Measurements from ENCODE around the gene ABCC3.

The ABCC3 gene

DNA sequence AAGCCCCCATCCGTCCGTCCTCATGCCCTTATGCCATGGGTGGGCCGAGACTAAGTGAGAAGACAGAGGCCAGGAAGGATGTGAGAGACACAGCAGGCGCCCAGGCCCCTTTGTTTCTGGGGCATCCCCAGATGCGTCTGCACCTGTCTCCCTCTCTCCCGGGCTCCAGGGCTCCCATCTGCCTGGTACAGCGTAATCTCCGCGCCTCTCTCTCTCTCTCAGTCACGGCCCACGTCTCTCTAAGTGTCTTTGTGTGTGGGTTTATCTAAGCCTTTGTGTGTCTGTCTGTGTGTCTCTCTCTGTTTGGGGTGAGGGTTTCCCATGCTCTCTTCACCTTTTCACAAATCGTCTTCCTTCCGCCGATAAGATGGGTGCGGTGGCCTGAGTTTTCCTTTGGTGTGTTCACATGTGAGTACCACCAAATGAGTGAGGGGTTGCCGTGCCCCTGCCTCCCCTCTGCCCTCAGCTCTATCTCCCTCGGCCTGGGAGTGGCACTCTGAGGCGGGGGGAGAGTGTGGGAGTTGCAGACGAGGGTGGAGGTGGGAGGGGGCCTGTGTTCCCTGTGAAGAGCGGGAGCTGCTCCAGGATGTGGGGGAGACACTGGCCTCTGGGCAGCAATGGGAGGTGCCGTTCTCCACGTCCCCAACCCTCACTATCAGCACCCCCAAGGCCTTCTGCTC, 25.8 kb upstream of the ABCC3 start:
- DNase-seq: no peak

DNA sequence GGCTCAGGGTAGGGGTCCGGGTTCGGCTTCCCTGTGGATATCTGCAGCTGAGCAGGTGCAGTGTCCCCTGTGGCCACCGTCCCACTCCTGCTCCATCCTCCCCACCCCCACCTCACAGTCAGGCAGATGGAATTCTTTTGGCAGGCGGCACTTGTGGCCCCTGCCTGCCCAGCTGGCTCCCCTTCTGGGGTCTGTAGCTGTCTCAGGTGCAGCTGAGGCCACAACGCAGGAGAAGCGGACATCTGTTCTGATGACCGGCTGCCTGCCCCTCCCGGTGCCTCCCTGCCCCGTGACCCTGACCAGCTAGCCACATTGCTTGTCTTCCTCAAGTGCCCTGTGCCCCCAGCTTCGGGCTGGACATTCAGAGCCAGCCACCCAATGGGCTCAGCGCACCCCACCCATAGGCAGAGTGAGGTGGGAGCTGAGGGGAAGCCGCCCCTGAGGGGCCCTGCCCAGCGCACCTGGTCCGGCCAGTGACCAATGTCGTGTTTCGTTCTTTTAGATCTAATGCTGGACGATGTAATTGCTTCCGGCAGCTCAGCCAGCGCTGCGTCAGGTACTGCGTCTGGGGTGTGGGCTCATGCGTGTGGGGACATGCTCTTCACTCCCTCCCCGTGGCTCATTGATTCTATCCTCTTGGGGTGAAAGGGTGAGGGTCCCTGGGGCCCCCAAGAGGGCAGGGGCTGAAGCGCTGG, 25.2 kb upstream of the ABCC3 start:
- no peak for DNase-seq

DNA sequence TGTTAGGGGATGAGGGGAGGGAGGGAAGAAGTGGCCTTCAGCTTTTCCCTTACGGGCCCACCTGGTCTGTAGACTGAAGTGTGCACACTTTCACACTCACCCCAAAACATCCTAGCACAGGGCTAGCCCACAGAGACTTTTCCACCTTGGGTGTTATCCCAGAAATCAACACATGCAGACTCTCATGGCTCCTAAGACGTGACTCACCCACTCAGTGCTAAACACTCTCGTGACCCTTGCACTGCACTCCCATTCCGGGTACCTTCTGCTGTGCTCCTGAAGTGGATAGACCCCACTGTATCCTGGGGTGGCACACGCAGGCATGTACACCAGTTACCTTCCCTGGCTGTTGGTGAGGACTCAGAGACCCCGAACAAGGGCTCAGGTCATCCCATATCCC, 23.0 kb upstream of the ABCC3 start:
- DNase-seq: no peak

DNA sequence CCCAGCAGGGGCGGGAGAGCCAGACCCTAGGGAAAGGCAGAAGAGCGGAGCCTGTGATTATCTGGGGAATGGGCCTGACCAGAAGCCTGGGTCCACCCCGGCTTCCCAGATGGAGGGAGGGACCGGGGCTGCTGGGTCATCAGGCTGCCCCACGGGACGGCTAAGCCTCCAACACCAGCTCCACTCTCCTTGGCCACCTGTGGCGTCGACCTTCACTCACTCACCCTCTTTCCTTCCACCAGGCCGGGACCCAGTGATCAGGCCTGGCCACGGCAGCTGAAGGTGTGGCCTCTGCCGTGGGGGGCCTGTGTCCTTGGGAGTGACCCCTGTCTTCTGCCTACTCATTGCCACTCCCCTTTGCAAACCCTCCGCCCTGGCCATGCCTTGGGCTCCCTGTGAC, 22.4 kb upstream of the ABCC3 start:
- no peak for DNase-seq

- no peak for DNase-seq
Measured at GRCh38 chr17:50613007-50613992, 21.4 kb upstream of the ABCC3 start.

DNA sequence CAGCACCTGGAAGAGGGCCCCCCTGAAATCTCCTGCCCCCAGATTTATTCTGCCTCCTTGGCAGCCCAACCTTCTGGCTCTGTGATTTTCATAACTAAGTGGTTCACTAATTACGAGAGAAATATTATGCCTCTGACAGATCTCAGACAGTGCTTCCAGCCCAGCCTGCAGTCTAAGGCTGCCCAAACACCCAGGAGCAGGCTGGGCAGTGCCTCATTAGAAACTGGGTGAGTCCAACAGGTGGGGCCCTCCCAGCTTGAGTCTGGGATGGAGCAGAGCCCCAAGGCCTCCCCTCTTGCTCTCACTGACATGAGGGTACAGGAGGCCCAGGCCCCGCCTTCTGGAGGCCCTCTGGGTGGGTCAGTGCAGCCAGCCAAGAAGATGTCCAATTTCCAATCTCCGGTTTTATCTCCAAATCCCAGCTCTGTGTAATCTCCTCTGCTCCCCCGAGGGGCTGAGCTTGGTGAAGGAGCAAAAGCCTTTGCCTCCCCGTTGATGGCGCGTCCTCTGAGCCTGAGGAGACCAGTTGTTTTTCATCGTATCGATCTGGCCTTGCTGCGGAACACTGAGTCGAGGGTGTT, 20.1 kb upstream of the ABCC3 start:
- DNase-seq: no peak

DNA sequence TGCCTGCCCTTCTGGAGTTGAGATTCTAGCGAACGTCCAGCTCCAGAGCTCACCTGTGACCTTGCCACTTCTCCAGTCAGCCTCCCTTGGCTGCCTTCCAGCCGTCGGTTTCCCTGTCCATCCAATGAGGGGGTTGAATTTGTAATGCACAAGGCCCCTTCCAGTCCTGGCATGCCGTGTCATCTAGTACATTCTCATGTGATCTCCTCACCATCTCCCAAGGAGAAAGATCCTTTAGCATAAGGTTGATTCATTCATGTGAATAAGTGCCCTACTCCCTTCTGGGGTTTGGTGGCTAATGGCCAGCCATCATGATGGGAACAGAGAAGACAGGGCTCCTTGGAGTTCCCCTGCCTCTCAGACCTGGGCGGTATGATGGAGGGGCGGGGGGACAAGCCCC, 18.9 kb upstream of the ABCC3 start:
- DNase-seq: no peak

DNA sequence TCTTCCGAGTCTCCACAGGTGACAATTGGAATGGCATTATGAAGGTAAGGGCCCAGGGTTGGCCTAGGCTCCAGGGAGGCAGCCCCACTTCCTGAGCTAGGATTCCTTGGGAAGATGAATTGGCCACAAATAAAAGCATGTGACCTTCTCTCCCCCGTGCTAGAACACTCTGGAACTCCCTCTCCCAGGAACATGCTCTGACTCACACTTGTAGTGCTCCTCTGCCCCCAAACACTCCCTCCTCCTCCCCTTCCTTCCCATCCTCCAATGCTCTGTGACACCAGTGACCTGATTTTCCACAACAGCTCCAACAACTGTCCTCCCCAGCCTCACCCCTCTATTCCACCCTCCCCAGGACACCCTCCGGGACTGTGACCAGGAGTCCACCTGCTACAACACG, 16.4 kb upstream of the ABCC3 start:
- no peak for DNase-seq

DNA sequence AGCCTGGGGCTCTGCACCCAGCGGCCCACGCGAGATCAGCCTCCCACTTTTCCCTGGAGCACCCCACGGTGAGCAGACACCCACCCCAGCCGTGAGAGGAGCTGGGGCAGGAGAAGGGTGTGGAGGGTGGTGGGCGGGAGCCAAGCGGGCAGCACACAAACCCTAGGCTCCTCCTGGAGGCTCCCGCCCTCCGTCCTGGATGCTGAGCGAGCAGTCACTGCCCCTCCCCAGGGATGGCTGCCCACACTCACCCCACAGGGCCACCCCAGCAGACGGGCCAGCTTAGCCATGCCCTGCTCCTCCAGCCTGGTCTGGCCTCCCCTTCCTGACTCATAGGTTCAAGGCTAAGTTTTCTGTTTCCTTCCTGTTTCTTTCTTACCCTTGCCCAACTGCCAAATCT, 15.7 kb upstream of the ABCC3 start:
- DNase-seq: no peak

DNA sequence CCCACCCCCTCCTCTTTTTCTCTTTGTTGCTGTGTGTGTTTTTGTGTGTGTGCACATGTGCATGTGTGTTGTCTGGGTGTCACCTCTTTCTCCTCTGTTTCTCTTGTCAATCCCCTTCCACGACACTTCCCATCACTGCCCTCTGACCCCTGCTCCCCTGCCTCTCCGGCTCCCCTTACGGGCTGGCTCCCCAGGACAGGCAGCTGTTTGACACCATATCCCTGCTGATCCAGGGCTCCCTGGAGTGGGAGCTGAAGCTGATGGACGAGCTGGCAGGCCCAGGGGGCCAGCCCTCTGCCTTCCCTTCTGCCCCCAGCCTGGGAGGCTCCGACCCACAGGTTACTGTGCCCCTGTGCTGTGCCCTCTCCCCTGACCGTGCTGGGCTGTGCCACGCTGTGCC, 15.2 kb upstream of the ABCC3 start:
- no peak for DNase-seq

DNA sequence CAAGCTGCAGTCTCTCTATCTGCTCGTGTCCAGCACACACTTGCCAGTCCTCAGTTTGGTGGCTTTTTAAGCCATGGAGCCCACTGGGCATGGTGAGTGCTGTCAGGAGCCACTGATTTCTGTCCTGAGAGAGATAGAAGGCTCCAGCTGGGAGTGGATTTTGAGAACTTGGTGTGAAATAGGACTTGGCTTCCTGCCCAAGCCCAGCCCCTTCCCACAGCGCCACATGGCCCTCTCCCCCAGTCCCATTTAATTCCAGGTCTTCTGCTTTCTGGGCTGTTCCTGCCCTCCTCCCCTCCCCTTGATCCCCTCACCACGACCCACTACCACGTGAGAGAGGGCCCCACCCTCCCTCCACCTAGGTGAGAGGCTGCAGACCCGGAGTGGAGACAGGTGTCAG, 14.4 kb upstream of the ABCC3 start:
- no peak for DNase-seq

- no peak for DNase-seq
Measured at GRCh38 chr17:50620858-50621257, 13.8 kb upstream of the ABCC3 start.

GRCh38 chr17:50621574-50622031, 13.1 kb upstream of the ABCC3 start:
- DNase-seq: no peak

GRCh38 chr17:50624321-50624934, 10.3 kb upstream of the ABCC3 start:
- no peak for DNase-seq

DNA sequence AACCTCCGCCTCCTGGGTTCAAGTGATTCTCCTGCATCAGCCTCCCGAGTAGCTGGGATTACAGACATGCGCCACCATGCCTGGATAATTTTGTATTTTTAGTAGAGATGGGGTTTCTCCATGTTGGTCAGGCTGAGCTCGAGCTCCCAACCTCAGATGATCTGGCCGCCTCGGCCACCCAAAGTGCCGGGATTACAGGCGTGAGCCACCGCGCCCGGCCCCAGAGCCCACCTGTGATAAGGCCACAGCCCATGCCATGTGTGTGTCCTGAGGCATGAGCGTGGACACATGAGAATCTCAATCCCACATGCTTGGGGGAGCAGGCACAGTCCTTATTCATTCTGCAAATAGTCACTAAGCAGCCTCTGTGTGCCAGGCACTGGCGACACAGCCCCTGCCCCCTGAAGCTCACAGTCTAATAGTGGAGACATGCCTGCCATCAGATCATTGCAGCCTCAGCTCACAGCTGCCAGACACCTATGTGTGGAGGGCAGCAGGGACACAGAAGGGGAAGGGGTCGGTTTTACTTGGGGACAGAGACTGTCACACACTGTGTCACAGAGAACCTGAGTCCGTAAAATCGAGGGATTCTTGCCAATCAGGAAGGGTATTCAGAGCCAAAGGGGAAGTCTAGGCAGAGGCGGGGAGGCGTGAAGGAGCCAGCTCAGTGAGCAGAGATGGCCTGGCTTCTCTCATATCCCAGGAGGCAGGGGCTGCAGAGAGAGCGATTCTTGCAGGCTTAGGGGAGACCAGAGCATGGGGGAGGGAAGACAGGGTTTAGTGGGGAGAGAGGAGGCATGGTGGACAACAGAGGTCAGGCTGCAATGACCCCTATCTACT, 9.4 kb upstream of the ABCC3 start:
- DNase-seq: no peak

GRCh38 chr17:50626037-50626574, 8.6 kb upstream of the ABCC3 start:
- peak; percentile 77 for DNase-seq

DNA sequence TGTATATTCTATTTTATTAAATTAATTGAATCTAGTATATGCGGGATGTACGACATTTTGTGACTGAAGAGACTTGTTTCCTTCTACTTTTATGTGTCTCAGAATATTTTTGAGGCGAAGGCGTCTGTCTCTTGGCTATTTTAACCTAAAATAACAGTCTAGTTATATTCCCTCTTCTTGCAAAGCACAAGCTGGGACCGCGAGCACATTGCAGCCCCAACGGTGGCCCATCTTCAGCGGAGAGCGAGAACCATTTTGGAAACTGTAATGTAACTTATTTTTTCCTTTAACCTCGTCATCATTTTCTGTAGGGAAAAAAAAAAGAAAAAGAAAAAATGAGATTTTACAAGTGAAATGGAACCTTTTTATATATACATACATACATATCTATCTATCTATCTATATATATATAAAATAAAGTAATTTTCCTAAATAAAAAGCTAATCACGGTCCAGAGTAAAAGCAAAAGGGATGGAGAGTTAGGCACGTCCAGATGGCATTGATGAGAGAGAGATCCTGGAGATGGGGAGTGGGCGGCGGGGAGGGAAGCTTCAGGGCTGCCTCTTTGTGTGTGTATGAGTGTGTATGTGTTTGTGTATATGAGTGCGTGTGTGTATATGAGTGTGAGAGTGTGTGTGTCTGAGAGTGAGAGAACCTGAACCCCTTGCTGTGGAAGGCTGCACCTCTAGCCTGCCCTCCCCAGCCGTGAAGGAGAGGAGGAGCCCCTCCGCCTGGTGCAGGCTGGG, 7.5 kb upstream of the ABCC3 start:
- no peak for DNase-seq

DNA sequence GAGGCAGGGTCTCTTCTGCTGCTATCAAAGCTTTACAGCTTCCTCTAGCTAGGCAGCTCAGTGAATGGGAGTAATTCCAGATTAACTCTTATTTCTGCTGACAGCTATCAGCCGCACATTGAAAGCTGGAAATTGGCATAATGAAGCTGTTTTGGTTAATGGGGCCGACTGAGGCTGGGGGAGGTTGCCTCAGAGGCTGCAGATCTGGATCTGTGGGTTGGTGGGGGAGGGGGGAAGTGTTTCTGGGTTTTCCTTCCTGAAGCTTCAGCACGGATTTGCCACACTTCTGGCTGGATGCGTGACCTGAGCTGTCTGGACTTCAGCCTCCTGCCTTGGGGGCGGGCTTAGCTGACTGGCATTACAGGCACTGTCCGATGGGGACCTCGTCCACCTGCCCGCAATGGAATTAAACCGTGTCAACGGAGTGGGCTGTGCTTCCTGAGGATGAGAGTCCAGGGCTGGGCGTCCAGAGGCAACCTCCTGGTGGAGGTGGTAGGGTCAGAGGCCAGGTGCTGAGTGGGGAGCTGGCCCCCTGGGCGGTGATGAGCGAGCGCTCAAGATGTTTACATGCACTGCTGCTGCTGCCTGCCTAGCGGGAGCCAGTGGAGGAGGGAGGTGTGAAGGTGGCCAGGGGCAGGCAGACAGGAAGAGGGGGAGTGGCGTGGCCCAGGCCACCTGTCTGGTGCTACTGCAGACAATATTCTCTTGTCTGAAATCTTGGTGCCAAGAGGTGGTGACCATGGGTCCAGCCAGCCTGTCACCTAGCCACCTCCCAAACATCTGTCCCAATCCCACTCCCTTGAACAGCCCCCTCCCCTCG, 6.7 kb upstream of the ABCC3 start:
- DNase-seq: no peak

DNA sequence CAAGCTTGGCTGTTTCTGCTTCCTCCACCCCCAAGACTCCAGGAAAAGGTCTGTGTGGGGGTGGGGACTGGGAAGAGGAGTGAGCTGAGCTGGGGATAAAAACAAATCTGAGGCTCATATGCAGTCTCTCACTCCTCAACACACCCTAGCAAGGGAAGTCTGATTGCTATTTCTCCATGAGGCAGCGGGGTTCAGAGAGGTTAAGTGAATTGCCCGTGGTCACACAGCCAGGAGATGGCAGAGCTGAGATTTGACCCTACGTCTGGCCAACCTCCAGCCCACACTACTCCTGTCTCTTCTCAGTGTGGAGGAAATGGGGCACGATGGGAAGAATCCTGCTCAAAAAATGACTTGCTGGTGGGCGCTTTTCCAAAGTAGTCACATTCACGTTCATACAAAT, 4.8 kb upstream of the ABCC3 start:
- DNase-seq: no peak
